HepG2 (cell line): ENCODE data around the gene SIRPB2. TPM values are rescaled to one million over a fixed set of nuclear protein-coding genes. Genes with fewer than 3 reads are reported as not detected.

ENCODE experiments used
- ATAC-seq: fragments of 200-7000 bp; cut with Tn5 transposase; 3 replicates; pipeline ENCODE4 v1.9.1; 2020; ENCODE audit warnings: mild to moderate bottlenecking, moderate library complexity
- BruUV-seq: library from RNA; stranded (reverse); fragments of 400-500 nt; replicated peaks from 2 replicates; lab custom pipeline; 2021; lab: Mats Ljungman, UMichigan
- CTCF ChIA-PET: fragments of 300-600 bp; formaldehyde crosslinking; extraction: SDS; loops from one replicate; lab custom pipeline; 2021; ENCODE audit warnings: low total read pairs, inconsistent platforms, low intra/inter-chr PET ratio; lab: Yijun Ruan, JAX
- POLR2A ChIA-PET: fragments of 350-600 bp; sonication (Branson Sonifier 250); formaldehyde crosslinking; loops from one replicate; lab custom pipeline; 2020; ENCODE audit warnings: antibody characterized with exemption, inconsistent platforms; lab: Yijun Ruan, JAX
- DNase-seq: peaks from one replicate; pipeline ENCODE4 v3.0.0-alpha.2; 2015; ENCODE audit warnings: low spot score
- FAIRE-seq: peaks from 3 replicates; lab custom pipeline; 2011; peaks lifted over from hg19 to GRCh38; lab: Jason Lieb, UNC
- H2AFZ ChIP-seq: one replicate; pipeline ENCODE4 v1.6.1; 2011; ENCODE audit warnings: low read length, inconsistent platforms
- H3K27ac ChIP-seq: fragments of 300-600 bp; 3 replicates; pipeline ENCODE4 v1.8.0; 2011; ENCODE audit warnings: mixed run types, mild to moderate bottlenecking, mixed read lengths, low read length, inconsistent platforms; ENCODE audit not compliant: insufficient read depth; ENCODE audit errors: extremely low read length
- H3K27me3 ChIP-seq, 2 experiments: fragments of 200-600 bp in 1 of 2; 2 replicates in 1 of 2; 3 replicates in 1 of 2; pipeline versions ENCODE4 v1.6.0 to v1.8.0; 2011; ENCODE audit warnings: low read length in 2 of 2, mild to moderate bottlenecking in 2 of 2, moderate library complexity in 2 of 2, inconsistent platforms in 1 of 2; ENCODE audit not compliant: insufficient read depth in 2 of 2, control insufficient read depth in 1 of 2
- H3K36me3 ChIP-seq, 2 experiments: fragments of 200-600 bp in 1 of 2; replicated peaks in 1 of 2; 2 replicates in 1 of 2; 3 replicates in 1 of 2; pipeline versions ENCODE4 v1.5.1 to v1.8.0; 2011; ENCODE audit warnings: low read length in 2 of 2, inconsistent platforms in 1 of 2; ENCODE audit not compliant: insufficient read depth in 2 of 2, control insufficient read depth in 1 of 2
- H3K4me1 ChIP-seq: 2 replicates; pipeline ENCODE4 v1.5.1; 2012; ENCODE audit warnings: low read length, inconsistent platforms; ENCODE audit not compliant: insufficient read depth
- H3K4me2 ChIP-seq: 2 replicates; pipeline ENCODE4 v1.6.0; 2011; ENCODE audit warnings: low read depth, low read length, inconsistent platforms
- H3K4me3 ChIP-seq, 3 experiments: fragments of 200-600 bp in 1 of 3; sonication (generic), shearing (Covaris generic) in 1 of 3; replicated peaks in 1 of 3; 2 replicates each; pipeline ENCODE4 v1.5.1; 2011 to 2016; ENCODE audit warnings: low read length in 3 of 3, inconsistent platforms in 2 of 3, low read depth in 2 of 3, mild to moderate bottlenecking in 2 of 3, control low read depth in 1 of 3, mixed read lengths in 1 of 3; ENCODE audit not compliant: insufficient read depth in 1 of 3
- H3K79me2 ChIP-seq: one replicate; pipeline ENCODE4 v1.6.1; 2011; ENCODE audit warnings: low read length, inconsistent platforms; ENCODE audit not compliant: insufficient read depth
- H3K9ac ChIP-seq: 2 replicates; pipeline ENCODE4 v1.6.0; 2011; ENCODE audit warnings: mild to moderate bottlenecking, low read depth, low read length, inconsistent platforms; ENCODE audit not compliant: insufficient read depth
- H3K9me3 ChIP-seq: 2 replicates; pipeline ENCODE4 v1.5.1; 2012; ENCODE audit warnings: mild to moderate bottlenecking, low read length
- H4K20me1 ChIP-seq: 2 replicates; pipeline ENCODE4 v1.6.0; 2011; ENCODE audit warnings: inconsistent platforms, mild to moderate bottlenecking, low read length, moderate library complexity; ENCODE audit not compliant: insufficient read depth
- ASH2L ChIP-seq: fragments of 300-600, 200-600 bp; sonication (generic); IDR thresholded peaks from 2 replicates; pipeline ENCODE4 v1.7.0; 2017; ENCODE audit warnings: low read depth, mild to moderate bottlenecking, moderate library complexity, mixed read lengths, low read length; ENCODE audit not compliant: insufficient read length
- CREM ChIP-seq, 2 experiments: sonication (generic) in 1 of 2; formaldehyde crosslinking in 1 of 2; IDR thresholded peaks; 2 replicates each; pipeline versions ENCODE4 v1.4.0 to v1.6.1; 2016 to 2020; ENCODE audit warnings: antibody characterized with exemption in 1 of 2, mild to moderate bottlenecking in 1 of 2, missing genetic modification reagents in 1 of 2
- GTF2F1 ChIP-seq: fragments of 150-350 bp; IDR thresholded peaks from 2 replicates; pipeline ENCODE4 v1.6.1; 2014; ENCODE audit warnings: low read length
- HNF4G ChIP-seq, 2 experiments: sonication (generic) in 1 of 2; formaldehyde crosslinking in 1 of 2; IDR thresholded peaks; 2 replicates each; pipeline versions ENCODE4 v1.4.0 to v1.6.1; 2011 to 2020; ENCODE audit warnings: borderline replicate concordance in 2 of 2, low read depth in 2 of 2, mild to moderate bottlenecking in 2 of 2, low read length in 1 of 2, missing genetic modification reagents in 1 of 2, moderate library complexity in 1 of 2
- MTF1 ChIP-seq: sonication (generic); formaldehyde crosslinking; IDR thresholded peaks from 2 replicates; pipeline ENCODE4 v1.5.0; 2020; ENCODE audit warnings: missing genetic modification reagents
- PCBP2 ChIP-seq: fragments of 200-400 bp; formaldehyde crosslinking; optimal IDR thresholded peaks from 2 replicates; pipeline ENCODE3; 2018; ENCODE audit warnings: low read length, low read depth; ENCODE audit not compliant: poor library complexity, severe bottlenecking
- SPEN ChIP-seq: sonication (generic); formaldehyde crosslinking; IDR thresholded peaks from 2 replicates; pipeline ENCODE4 v1.5.1; 2020; ENCODE audit warnings: low read depth, mild to moderate bottlenecking, missing genetic modification reagents
- SSRP1 ChIP-seq: IDR thresholded peaks from 2 replicates; pipeline ENCODE4 v1.6.1; 2016; ENCODE audit warnings: control low read depth
- ZNF430 ChIP-seq: sonication (generic); formaldehyde crosslinking; IDR thresholded peaks from 2 replicates; pipeline ENCODE4 v1.9.0; 2021; ENCODE audit warnings: mild to moderate bottlenecking, missing genetic modification reagents
- ZNF660 ChIP-seq: sonication (generic); formaldehyde crosslinking; IDR thresholded peaks from 2 replicates; pipeline ENCODE4 v1.5.1; 2020; ENCODE audit warnings: mild to moderate bottlenecking, low read depth, missing genetic modification reagents, borderline replicate concordance
- ZNF713 ChIP-seq: sonication (generic); formaldehyde crosslinking; IDR thresholded peaks from 2 replicates; pipeline ENCODE4 v1.4.0; 2020; ENCODE audit warnings: mild to moderate bottlenecking, missing genetic modification reagents
- ZNF724P ChIP-seq: sonication (generic); formaldehyde crosslinking; IDR thresholded peaks from 2 replicates; pipeline ENCODE4 v1.8.0; 2022; ENCODE audit warnings: missing genetic modification reagents, borderline replicate concordance
- WGBS: methylation state at CpG from one replicate; pipeline ENCODE4 v1.1.6; 2017; ENCODE audit warnings: low lambda C conversion rate; 5-methylcytosine and 5-hydroxymethylcytosine counted together
- in situ Hi-C: cut with HindIII; loops from 2 replicates; pipeline ENCODE4 v1.10.0; 2017; ENCODE audit warnings: low pct_unique_long_range_greater_than_20kb; ENCODE audit not compliant: extremely low pct_ligation_motif_present
- intact Hi-C: fragments of 100-400 bp; cut with micrococcal nuclease; formaldehyde crosslinking; loops from one replicate; pipeline ENCODE4 v1.10.0; 2022; ENCODE audit not compliant: unreplicated experiment
- polyA plus RNA-seq, 8 experiments: library from polyadenylated mRNA; depleted of rRNA in 3 of 8; stranded (reverse) in 7 of 8; unstranded in 1 of 8; fragments of >200 nt; fragmentation: Illumina TruSeq in 4 of 8; extraction: Trizol in 4 of 8; gene quantifications; 2 replicates each; pipeline versions ENCODE4 v1.2.1 to v1.2.3, GENCODE V29; 2011 to 2016; ENCODE audit warnings: low read depth in 4 of 8, missing spikeins in 1 of 8, mixed read lengths in 1 of 8; ENCODE audit not compliant: insufficient read depth in 1 of 8
- total RNA-seq, 5 experiments: library from RNA; depleted of rRNA; stranded (reverse); fragments of >200 nt; fragmentation: Illumina TruSeq; extraction: Trizol; gene quantifications; 2 replicates each; pipeline ENCODE4 v1.2.3, GENCODE V29; 2016; ENCODE audit warnings: low read depth in 1 of 5
- TF ChIP-seq, protein P1 (sequence below): sonication (generic); formaldehyde crosslinking; IDR thresholded peaks from 2 replicates; pipeline ENCODE4 v1.4.0; 2020; ENCODE audit warnings: missing genetic modification reagents, borderline replicate concordance

The SIRPB2 gene
- total and polyA plus RNA-seq, 2 of the 13 experiments (the other 11 are each of a cell fraction or from before 2014, with no cell fraction given): not detected

DNA sequence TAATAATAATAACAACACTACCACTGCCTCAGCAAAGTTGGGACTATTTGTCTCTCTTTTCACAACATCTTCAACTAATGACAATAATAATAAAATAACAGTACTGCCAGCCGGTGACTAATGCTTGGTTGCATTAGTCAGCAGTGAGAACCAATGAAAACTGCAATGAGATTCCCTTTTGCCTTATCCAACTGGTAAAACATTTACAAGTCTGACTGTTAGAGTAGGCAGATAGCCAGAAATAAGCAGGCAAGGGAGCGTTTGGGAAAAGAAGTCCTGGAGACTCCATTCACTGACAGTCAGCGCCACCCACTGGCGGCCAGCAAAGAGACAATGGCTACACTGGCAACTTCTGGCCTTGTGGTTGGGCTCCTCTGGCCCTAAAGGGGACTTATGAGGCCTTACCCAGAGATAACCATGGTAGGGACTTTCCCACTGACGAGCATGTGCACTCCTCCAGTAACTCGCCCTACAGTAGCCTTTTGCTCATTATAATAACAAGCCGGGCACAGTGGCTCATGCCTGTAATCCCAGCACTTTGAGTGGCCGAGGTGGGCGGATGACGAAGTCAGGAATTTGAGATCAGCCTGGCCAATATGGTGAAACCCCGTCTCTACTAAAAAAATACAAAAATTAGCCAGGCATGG, 21.2 kb downstream of the SIRPB2 start (continued):
- TF ChIP-seq HNF4G (IDR thresholded peaks at IDR 0.05; ENCODE audit: borderline replicate concordance, low read depth, low read length) (no peak), HNF4G (CRISPR knock-in tag; IDR thresholded peaks at IDR 0.05; ENCODE audit: borderline replicate concordance, low read depth) (peak; percentile 72; the same call in 1 of the 2 replicates), MTF1 (no peak), ZNF660 (CRISPR knock-in tag) (no peak)
- TF ChIP-seq, protein P1, sequence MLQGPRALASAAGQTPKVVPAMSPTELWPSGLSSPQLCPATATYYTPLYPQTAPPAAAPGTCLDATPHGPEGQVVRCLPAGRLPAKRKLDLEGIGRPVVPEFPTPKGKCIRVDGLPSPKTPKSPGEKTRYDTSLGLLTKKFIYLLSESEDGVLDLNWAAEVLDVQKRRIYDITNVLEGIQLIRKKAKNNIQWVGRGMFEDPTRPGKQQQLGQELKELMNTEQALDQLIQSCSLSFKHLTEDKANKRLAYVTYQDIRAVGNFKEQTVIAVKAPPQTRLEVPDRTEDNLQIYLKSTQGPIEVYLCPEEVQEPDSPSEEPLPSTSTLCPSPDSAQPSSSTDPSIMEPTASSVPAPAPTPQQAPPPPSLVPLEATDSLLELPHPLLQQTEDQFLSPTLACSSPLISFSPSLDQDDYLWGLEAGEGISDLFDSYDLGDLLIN (CRISPR knock-in tag): no peak

DNA sequence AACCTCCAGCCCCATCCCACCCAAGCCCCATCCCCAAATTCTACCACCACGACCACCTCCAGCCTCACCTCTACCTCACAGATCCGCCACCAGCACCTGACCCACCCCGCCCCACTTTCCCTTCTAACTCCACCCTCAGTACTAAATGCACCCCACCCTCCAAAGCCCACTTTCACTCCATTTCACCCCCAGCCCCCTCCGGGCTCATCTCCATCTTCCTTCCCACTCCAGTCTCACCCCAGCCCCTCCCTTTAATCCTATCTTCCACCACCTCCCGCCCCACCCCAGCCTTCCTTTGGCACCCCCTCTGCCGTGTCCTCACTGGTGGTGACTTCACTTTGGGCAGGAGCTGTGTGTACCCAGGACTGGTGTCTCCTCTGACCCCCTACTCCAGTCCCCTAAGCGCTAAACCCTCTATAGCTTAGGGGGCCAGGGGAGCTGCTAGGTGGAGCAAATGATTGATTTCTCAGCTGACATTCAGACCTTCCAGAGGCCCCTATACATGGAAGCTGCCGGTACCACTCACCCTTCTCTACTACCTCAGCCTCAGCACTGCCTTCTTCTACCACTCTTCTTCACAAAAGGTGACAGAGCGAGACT, 21.8 kb downstream of the SIRPB2 start:
- H3K36me3 ChIP-seq: peaks cover 2% of the 10 kb centered on the region in 2 experiments; a peak in 3 of 5 replicates
- peaks cover 0 to 3% of the 10 kb centered on the region in 2 experiments; a peak in 2 of 5 replicates for H3K27me3 ChIP-seq
- H2AFZ ChIP-seq: no peak overlapping the region
- H3K79me2 ChIP-seq: peaks cover 19% of the 10 kb centered on the region
- POLR2A ChIA-PET: interaction anchor here (1.0 to 1.5 kb wide), 3 partner anchors 26 to 144 kb away, joined by 3 to 4 read pairs (median 3); partner anchors contain the start of gene FKBP1A
- H3K4me1 ChIP-seq: peaks cover 71% of the 10 kb centered on the region
- FAIRE-seq (no peak), DNase-seq (no peak), ATAC-seq (peak; percentile 2; the same call in 2 of the 3 replicates)
- peak overlapping the region; percentile 2 to 49 (median 21); a peak in 4 of 6 replicates for H3K4me3 ChIP-seq
- intact Hi-C loops: no loop called here
- peaks cover 13% of the 10 kb centered on the region for H4K20me1 ChIP-seq
- CTCF ChIA-PET: interaction anchor here (0.9 to 2.5 kb wide), 6 partner anchors 29 to 158 kb away, joined by 3 to 30 read pairs (median 4); no protein-coding TSS in a partner anchor
- peak overlapping the region; percentile 34 for H3K27ac ChIP-seq
- WGBS: 40% methylated on average over 9 of the region's 9 CpGs
- in situ Hi-C loops: no loop called here
- no peaks in the 10 kb centered on the region for H3K9me3 ChIP-seq
- peak overlapping the region; percentile 85 for H3K4me2 ChIP-seq
- TF ChIP-seq GTF2F1: 0 out of 2 replicates have a peak, but pooled peaks have one; percentile 9
- TF ChIP-seq CREM (IDR thresholded peaks at IDR 0.05): no peak
- no peak for TF ChIP-seq CREM (CRISPR knock-in tag; IDR thresholded peaks at IDR 0.05)
- 0 out of 2 replicates have a peak, but pooled peaks have one; percentile 17 for TF ChIP-seq SSRP1 (CRISPR knock-in tag)
- no peak for TF ChIP-seq ZNF713
- peak; percentile 47 for TF ChIP-seq PCBP2
- TF ChIP-seq ASH2L: peak; percentile 18
- TF ChIP-seq ZNF430 (CRISPR knock-in tag): 0 out of 2 replicates have a peak, but pooled peaks have one; percentile 4
- 0 out of 2 replicates have a peak, but pooled peaks have one; percentile 17 for TF ChIP-seq SPEN
- 0 out of 2 replicates have a peak, but pooled peaks have one; percentile 12 for TF ChIP-seq ZNF724P (CRISPR knock-in tag)
- peak overlapping the region; percentile 51; the same call in 1 of the 2 replicates for H3K9ac ChIP-seq
- no TSS peak for BruUV-seq
